H1 (cell line): ENCODE measurements around the gene ATG16L2. TPM values are rescaled to one million over a fixed set of nuclear protein-coding genes. Genes with fewer than 3 reads are reported as not detected.

Source experiments
- CTCF ChIA-PET: fragments of 300-600 bp; sonication (Branson Sonifier 250); formaldehyde crosslinking; loops from one replicate; lab custom pipeline; 2021; ENCODE audit not compliant: partially characterized antibody; lab: Charles Lee
- POLR2A ChIA-PET: fragments of 300-600 bp; sonication (Branson Sonifier 250); formaldehyde crosslinking; loops from one replicate; lab custom pipeline; 2021; ENCODE audit warnings: inconsistent platforms; ENCODE audit not compliant: partially characterized antibody; lab: Charles Lee
- DNase-seq, 2 experiments: peaks; one replicate each; pipeline versions ENCODE4 v3.0.0 to v3.0.0-alpha.2; 2010 to 2022; ENCODE audit warnings: low spot score in 2 of 2, low read depth in 1 of 2, mixed read lengths in 1 of 2
- FAIRE-seq: peaks from 2 replicates; lab custom pipeline; 2011; peaks lifted over from hg19 to GRCh38; lab: Jason Lieb, UNC
- H2AFZ ChIP-seq: 2 replicates; pipeline ENCODE4 v1.8.1; 2012; ENCODE audit warnings: low read length, inconsistent platforms
- H2AK5ac ChIP-seq: 2 replicates; pipeline ENCODE4 v1.6.1; 2013; ENCODE audit warnings: low read depth, low read length
- H2BK120ac ChIP-seq: replicated peaks from 2 replicates; pipeline ENCODE3; 2013; ENCODE audit warnings: low read depth, low read length, inconsistent platforms
- H2BK12ac ChIP-seq: 2 replicates; pipeline ENCODE4 v1.6.1; 2013; ENCODE audit warnings: low read depth, low read length
- H2BK15ac ChIP-seq: 2 replicates; pipeline ENCODE4 v1.6.1; 2013; ENCODE audit warnings: low read length
- H2BK20ac ChIP-seq: 2 replicates; pipeline ENCODE4 v1.6.1; 2013; ENCODE audit warnings: low read length
- H2BK5ac ChIP-seq: 2 replicates; pipeline ENCODE4 v1.6.1; 2013; ENCODE audit warnings: low read depth, low read length
- H3K14ac ChIP-seq: 2 replicates; pipeline ENCODE4 v1.6.1; 2013; ENCODE audit warnings: inconsistent platforms; ENCODE audit not compliant: insufficient read length
- H3K18ac ChIP-seq: 2 replicates; pipeline ENCODE4 v1.6.1; 2013; ENCODE audit warnings: low read length; ENCODE audit errors: extremely low read depth
- H3K23ac ChIP-seq: 2 replicates; pipeline ENCODE4 v1.6.1; 2013; ENCODE audit warnings: inconsistent platforms; ENCODE audit not compliant: insufficient read length
- H3K23me2 ChIP-seq: 2 replicates; pipeline ENCODE4 v1.6.1; 2013; ENCODE audit warnings: low read depth, low read length
- H3K27ac ChIP-seq: 2 replicates; pipeline ENCODE4 v1.6.1; 2011; ENCODE audit warnings: low read depth, low read length, inconsistent platforms
- H3K27me3 ChIP-seq, 4 experiments: replicated peaks in 1 of 4; 1 replicate in 1 of 4; 2 replicates in 3 of 4; pipeline versions ENCODE4 v1.6.1 to v1.8.1; 2011 to 2013; ENCODE audit warnings: low read length in 3 of 4, mild to moderate bottlenecking in 3 of 4, inconsistent platforms in 2 of 4, mixed read lengths in 2 of 4, moderate library complexity in 1 of 4; ENCODE audit not compliant: control insufficient read depth in 3 of 4, insufficient read depth in 3 of 4; ENCODE audit errors: extremely low read depth in 1 of 4
- H3K36me3 ChIP-seq, 4 experiments: 2 replicates each; pipeline versions ENCODE4 v1.6.1 to v1.8.1; 2011 to 2013; ENCODE audit warnings: mild to moderate bottlenecking in 4 of 4, low read length in 3 of 4, moderate library complexity in 2 of 4, control low read depth in 1 of 4, inconsistent platforms in 1 of 4; ENCODE audit not compliant: insufficient read depth in 4 of 4, control insufficient read depth in 2 of 4
- H3K4ac ChIP-seq: replicated peaks from 2 replicates; pipeline ENCODE3; 2013; ENCODE audit warnings: low read length, low read depth, mixed read lengths, inconsistent platforms; ENCODE audit not compliant: insufficient read length
- H3K4me1 ChIP-seq, 4 experiments: replicated peaks in 1 of 4; 1 replicate in 1 of 4; 2 replicates in 3 of 4; pipeline versions ENCODE4 v1.6.1 to v1.8.1; 2011 to 2013; ENCODE audit warnings: low read length in 3 of 4, inconsistent platforms in 2 of 4, mixed read lengths in 1 of 4; ENCODE audit not compliant: insufficient read depth in 4 of 4, control insufficient read depth in 3 of 4
- H3K4me2 ChIP-seq, 2 experiments: 2 replicates each; pipeline versions ENCODE4 v1.6.1 to v1.8.1; 2011 to 2013; ENCODE audit warnings: low read depth in 2 of 2, low read length in 2 of 2, control low read depth in 1 of 2, inconsistent platforms in 1 of 2, mild to moderate bottlenecking in 1 of 2; ENCODE audit not compliant: insufficient read depth in 1 of 2
- H3K4me3 ChIP-seq, 4 experiments: fragments of 200-600, 300-600 bp in 1 of 4; sonication (generic), shearing (Covaris generic), sonication (Bioruptor Twin) in 1 of 4; 2 replicates each; pipeline versions ENCODE4 v1.5.1 to v1.8.1; 2011 to 2016; ENCODE audit warnings: low read length in 4 of 4, low read depth in 3 of 4, control low read depth in 2 of 4, inconsistent platforms in 2 of 4, mild to moderate bottlenecking in 2 of 4, mixed read lengths in 1 of 4, moderate library complexity in 1 of 4; ENCODE audit not compliant: insufficient read depth in 2 of 4; ENCODE audit errors: extremely low read depth in 1 of 4
- H3K56ac ChIP-seq: replicated peaks from 2 replicates; pipeline ENCODE3; 2013; ENCODE audit warnings: low read depth, mild to moderate bottlenecking, mixed read lengths, low read length, inconsistent platforms; ENCODE audit not compliant: insufficient read length
- H3K79me1 ChIP-seq: 2 replicates; pipeline ENCODE4 v1.6.1; 2013; ENCODE audit warnings: low read depth, low read length, control low read depth
- H3K79me2 ChIP-seq, 2 experiments: 2 replicates each; pipeline versions ENCODE4 v1.6.1 to v1.8.1; 2012 to 2013; ENCODE audit warnings: low read length in 2 of 2, mild to moderate bottlenecking in 2 of 2, inconsistent platforms in 1 of 2; ENCODE audit not compliant: insufficient read depth in 2 of 2, control insufficient read depth in 1 of 2
- H3K9ac ChIP-seq, 4 experiments: replicated peaks in 1 of 4; 1 replicate in 1 of 4; 2 replicates in 3 of 4; pipeline versions ENCODE4 v1.6.1 to v1.8.1; 2011 to 2013; ENCODE audit warnings: low read depth in 3 of 4, low read length in 3 of 4, control low read depth in 2 of 4, mild to moderate bottlenecking in 2 of 4, moderate library complexity in 2 of 4, inconsistent platforms in 1 of 4; ENCODE audit errors: extremely low read depth in 1 of 4
- H3K9me3 ChIP-seq, 2 experiments: 2 replicates each; pipeline versions ENCODE4 v1.6.1 to v1.8.1; 2012 to 2013; ENCODE audit warnings: mild to moderate bottlenecking in 2 of 2, moderate library complexity in 2 of 2, control low read depth in 1 of 2, inconsistent platforms in 1 of 2, low read depth in 1 of 2, low read length in 1 of 2, mixed read lengths in 1 of 2; ENCODE audit not compliant: insufficient read depth in 2 of 2
- H4K20me1 ChIP-seq, 2 experiments: replicated peaks in 1 of 2; 2 replicates each; pipeline versions ENCODE3 to v1.8.1; 2011 to 2013; ENCODE audit warnings: inconsistent platforms in 2 of 2, low read length in 2 of 2, mild to moderate bottlenecking in 1 of 2; ENCODE audit not compliant: insufficient read depth in 2 of 2, control insufficient read depth in 1 of 2
- H4K5ac ChIP-seq: 2 replicates; pipeline ENCODE4 v1.6.1; 2013; ENCODE audit warnings: low read length, low read depth, mixed read lengths, inconsistent platforms; ENCODE audit not compliant: insufficient read length
- H4K8ac ChIP-seq: 2 replicates; pipeline ENCODE4 v1.8.0; 2013; ENCODE audit warnings: mild to moderate bottlenecking, moderate library complexity, low read length, inconsistent platforms; ENCODE audit not compliant: insufficient read depth; ENCODE audit errors: extremely low read depth
- H4K91ac ChIP-seq: replicated peaks from 2 replicates; pipeline ENCODE3; 2013; ENCODE audit warnings: low read length, mixed read lengths, inconsistent platforms; ENCODE audit not compliant: insufficient read length
- WGBS, 2 experiments: shearing (Covaris generic) in 1 of 2; methylation state at CpG; one replicate each; pipeline versions ENCODE4 v1.1.6 to v1.1.7; 2013 to 2015; ENCODE audit warnings: low lambda C conversion rate in 2 of 2, mixed read lengths in 2 of 2, inconsistent platforms in 1 of 2, low coverage in 1 of 2, missing lambda C conversion rate in 1 of 2; ENCODE audit not compliant: insufficient replicate concordance in 2 of 2, insufficient coverage in 1 of 2, insufficient read length in 1 of 2; ENCODE audit errors: extremely low coverage in 1 of 2, missing lambda C conversion rate in 1 of 2; 5-methylcytosine and 5-hydroxymethylcytosine counted together
- polyA plus RNA-seq, 7 experiments: library from polyadenylated mRNA; depleted of rRNA in 3 of 7; stranded (reverse) in 5 of 7; unstranded in 2 of 7; fragments of >200 nt in 5 of 7; fragments of 200-250 nt in 2 of 7; gene quantifications; 1 replicate in 5 of 7; 2 replicates in 1 of 7; 4 replicates in 1 of 7; pipeline versions ENCODE4 v1.2.1 to v1.2.3, GENCODE V29; 2011 to 2013; ENCODE audit warnings: missing spikeins in 2 of 7, mixed read lengths in 2 of 7
- total RNA-seq: library from RNA; stranded (reverse); fragmentation: NEBNext Ultra II Directional; extraction: Animal tissue kit (Norgen Biotek cat#: 25700); gene quantifications from 2 replicates; pipeline ENCODE4 v1.2.1, GENCODE V29; 2021

The ATG16L2 gene
- total and polyA plus RNA-seq, 2 of the 8 experiments (the other 6 are each of a cell fraction or from before 2014, with no cell fraction given): 11.0 to 18.5 TPM

GRCh38 chr11:72817966-72818365 lies 3.8 kb downstream of the ATG16L2 start:
- peaks cover 24% of the 10 kb centered on the region for H3K23me2 ChIP-seq
- no peaks in the 10 kb centered on the region for H3K79me2 ChIP-seq
- H3K4me2 ChIP-seq: no peak overlapping the region
- POLR2A ChIA-PET: interaction anchor here (1.3 kb wide), 1 partner anchor 24 kb away, joined by 3 read pairs; the partner anchor contains the start of gene STARD10
- no peak overlapping the region for H3K18ac ChIP-seq
- H3K27me3 ChIP-seq: peaks cover 0 to 19% (median 14%) of the 10 kb centered on the region in 4 experiments; a peak in 6 of 7 replicates
- WGBS, 2 experiments: 91% methylated on average over 4 of the region's 4 CpGs; no CpG with 5 or more reads in 1 of the 2 experiments
- H4K5ac ChIP-seq: no peak overlapping the region
- no peak overlapping the region for H3K14ac ChIP-seq
- no peaks in the 10 kb centered on the region for H4K20me1 ChIP-seq
- H2BK20ac ChIP-seq: no peak overlapping the region
- H4K91ac ChIP-seq: no peak overlapping the region
- H3K4ac ChIP-seq: no peak overlapping the region
- H4K8ac ChIP-seq: no peak overlapping the region
- no peak overlapping the region for H3K23ac ChIP-seq
- no peak overlapping the region for H3K4me3 ChIP-seq
- H2BK120ac ChIP-seq: no peak overlapping the region
- FAIRE-seq (no peak), DNase-seq (no peak)
- no peaks in the 10 kb centered on the region for H3K79me1 ChIP-seq
- no peak overlapping the region for H2AK5ac ChIP-seq
- no peaks in the 10 kb centered on the region for H3K9me3 ChIP-seq
- CTCF ChIA-PET: interaction anchor here (0.6 to 3.7 kb wide), 8 partner anchors 14 to 360 kb away, joined by 3 to 15 read pairs (median 4); no protein-coding TSS in a partner anchor
- no peak overlapping the region for H2BK5ac ChIP-seq
- peaks cover 0 to 26% (median 19%) of the 10 kb centered on the region in 4 experiments; a peak in 5 of 7 replicates for H3K4me1 ChIP-seq
- H3K36me3 ChIP-seq: no peaks in the 10 kb centered on the region
- H3K56ac ChIP-seq: no peak overlapping the region
- H3K9ac ChIP-seq: no peak overlapping the region
- H2BK12ac ChIP-seq: no peak overlapping the region
- no peak overlapping the region for H3K27ac ChIP-seq
- H2BK15ac ChIP-seq: no peak overlapping the region
- H2AFZ ChIP-seq: no peak overlapping the region
